PC-9 (cell line): Measurements from ENCODE around the gene NAA40. TPM values are rescaled to one million over a fixed set of nuclear protein-coding genes. Genes with fewer than 3 reads are reported as not detected.
A peak's percentile ranks its signal among the peaks of the same experiment; 100 is the strongest.

Experiments
- BruUV-seq: library from RNA; stranded (reverse); fragments of 400-500 nt; replicated peaks from 2 replicates; lab custom pipeline; 2021; lab: Mats Ljungman, UMichigan
- CTCF ChIA-PET: fragments of 300-600 bp; sonication (Branson Sonifier 250); formaldehyde crosslinking; loops from one replicate; lab custom pipeline; 2022; ENCODE audit warnings: antibody characterized with exemption; lab: Charles Lee
- POLR2A ChIA-PET: fragments of 300-600 bp; sonication (Branson Sonifier 250); formaldehyde crosslinking; loops from one replicate; lab custom pipeline; 2022; ENCODE audit warnings: antibody characterized with exemption; ENCODE audit not compliant: unreplicated experiment; lab: Charles Lee
- DNase-seq, 2 experiments: peaks; one replicate each; pipeline versions ENCODE4 v3.0.0 to v3.0.0-alpha.2; 2015 to 2022; ENCODE audit warnings: mixed read lengths in 1 of 2
- H2AFZ ChIP-seq: fragments of 200-600 bp; sonication (generic); 2 replicates; pipeline ENCODE4 v1.8.1; 2017; ENCODE audit warnings: antibody characterized with exemption
- H3F3A ChIP-seq: fragments of 200-600 bp; sonication (generic); 2 replicates; pipeline ENCODE4 v1.8.1; 2017; ENCODE audit warnings: antibody characterized with exemption, mild to moderate bottlenecking, low read depth; ENCODE audit not compliant: insufficient read depth
- H3K27ac ChIP-seq: fragments of 200-600 bp; sonication (generic); 2 replicates; pipeline ENCODE4 v1.6.1; 2016; ENCODE audit warnings: mixed run types
- H3K27me3 ChIP-seq: fragments of 200-600 bp; sonication (generic); 2 replicates; pipeline ENCODE4 v1.6.1; 2016; ENCODE audit warnings: low read depth, mixed run types; ENCODE audit not compliant: insufficient read depth
- H3K36me3 ChIP-seq: fragments of 200-600 bp; sonication (generic); 2 replicates; pipeline ENCODE4 v1.6.1; 2016; ENCODE audit warnings: low read depth, mixed run types
- H3K4me1 ChIP-seq: fragments of 200-600 bp; sonication (generic); replicated peaks from 2 replicates; pipeline ENCODE4 v1.6.1; 2016; ENCODE audit warnings: mixed run types; ENCODE audit not compliant: insufficient read depth
- H3K4me2 ChIP-seq: fragments of 200-600 bp; sonication (generic); 2 replicates; pipeline ENCODE4 v1.6.1; 2017; ENCODE audit warnings: mixed run types
- H3K4me3 ChIP-seq: fragments of 200-600 bp; sonication (generic); 2 replicates; pipeline ENCODE4 v1.6.1; 2016; ENCODE audit warnings: mixed run types
- H3K79me2 ChIP-seq: fragments of 200-600 bp; sonication (generic); 2 replicates; pipeline ENCODE4 v1.6.1; 2017; ENCODE audit warnings: low read depth, mixed run types
- H3K9me2 ChIP-seq: fragments of 200-600 bp; sonication (generic); 2 replicates; pipeline ENCODE4 v1.8.1; 2017; ENCODE audit warnings: mild to moderate bottlenecking; ENCODE audit not compliant: insufficient read depth
- H3K9me3 ChIP-seq: fragments of 200-600 bp; sonication (generic); 2 replicates; pipeline ENCODE4 v1.8.1; 2016; ENCODE audit warnings: low read depth; ENCODE audit not compliant: insufficient read depth
- H4K20me1 ChIP-seq: fragments of 200-600 bp; sonication (generic); 2 replicates; pipeline ENCODE4 v1.8.1; 2017; ENCODE audit not compliant: insufficient read depth
- CTCF ChIP-seq: fragments of 200-600 bp; sonication (generic); conservative IDR thresholded peaks from 2 replicates; pipeline ENCODE4 v1.6.1; 2017; ENCODE audit warnings: mixed run types, antibody characterized with exemption, mild to moderate bottlenecking, moderate library complexity
- EZH2 ChIP-seq: fragments of 200-600 bp; sonication (generic); IDR thresholded peaks from 2 replicates; pipeline ENCODE4 v1.8.0; 2017; ENCODE audit warnings: antibody characterized with exemption, low read depth
- intact Hi-C: fragments of 100-400 bp; cut with micrococcal nuclease; formaldehyde crosslinking; loops from one replicate; pipeline ENCODE4 v1.10.0; 2022; ENCODE audit not compliant: unreplicated experiment
- total RNA-seq: library from RNA; stranded (reverse); gene quantifications from 2 replicates; pipeline ENCODE4 v1.2.3, GENCODE V29; 2021

Gene NAA40
- total RNA-seq, 1 experiment from 2014 or later = 47.4 TPM

DNA sequence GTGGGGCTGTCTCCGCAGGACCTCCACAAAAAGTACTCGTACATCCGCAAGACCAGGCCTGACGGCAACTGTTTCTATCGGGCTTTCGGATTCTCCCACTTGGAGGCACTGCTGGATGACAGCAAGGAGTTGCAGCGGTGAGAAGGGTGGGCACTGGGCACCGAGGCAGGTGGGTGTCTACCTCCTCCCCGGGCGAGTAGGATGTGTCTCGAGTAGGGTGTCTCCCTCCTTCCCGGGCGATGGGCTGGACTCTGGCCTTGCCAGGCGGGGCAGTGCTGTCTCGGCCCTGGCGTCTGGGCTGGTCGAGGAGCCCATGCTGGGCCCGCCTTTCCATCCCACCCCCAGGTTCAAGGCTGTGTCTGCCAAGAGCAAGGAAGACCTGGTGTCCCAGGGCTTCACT is 57.7 kb downstream of the NAA40 start:
- ChIA-PET CTCF (no interaction called here), POLR2A (no interaction called here)
- no peaks in the 10 kb centered on the region for H3K9me3 ChIP-seq
- no peak for DNase-seq
- H3K4me2 ChIP-seq = no peak overlapping the region
- peaks cover 71% of the 10 kb centered on the region for H4K20me1 ChIP-seq
- no peak overlapping the region for H3K4me3 ChIP-seq
- H3K4me1 ChIP-seq = no peaks in the 10 kb centered on the region
- peaks cover 9% of the 10 kb centered on the region; the same call in 1 of the 2 replicates for H3K36me3 ChIP-seq
- intact Hi-C loops = no loop called here
- H3K27ac ChIP-seq = no peak overlapping the region
- H3K9me2 ChIP-seq = no peaks in the 10 kb centered on the region
- TF ChIP-seq CTCF = no peak
- TF ChIP-seq EZH2 = no peak
- H3K27me3 ChIP-seq = no peaks in the 10 kb centered on the region
- no peak overlapping the region for H2AFZ ChIP-seq
- peaks cover 19% of the 10 kb centered on the region; the same call in 1 of the 2 replicates for H3F3A ChIP-seq
- no peaks in the 10 kb centered on the region; the same call in 1 of the 2 replicates for H3K79me2 ChIP-seq
- BruUV-seq = no TSS peak

- BruUV-seq = TSS peak; percentile 40
- peaks cover 9% of the 10 kb centered on the region; the same call in 1 of the 2 replicates for H3K36me3 ChIP-seq
- H3K9me3 ChIP-seq = no peaks in the 10 kb centered on the region
- POLR2A ChIA-PET = interaction anchor here (0.6 kb wide), 1 partner anchor 9 kb away, joined by 4 read pairs; no protein-coding TSS in a partner anchor
- H3K4me1 ChIP-seq = no peaks in the 10 kb centered on the region
- H3K79me2 ChIP-seq = no peaks in the 10 kb centered on the region
- no peaks in the 10 kb centered on the region for H3K9me2 ChIP-seq
- no peak overlapping the region for H3K4me2 ChIP-seq
- no peak for TF ChIP-seq EZH2
- no peak for TF ChIP-seq CTCF
- H3K27me3 ChIP-seq = no peaks in the 10 kb centered on the region
- H4K20me1 ChIP-seq = peaks cover 78% of the 10 kb centered on the region
- no peak overlapping the region for H3K27ac ChIP-seq
- intact Hi-C loops = no loop called here
- H3K4me3 ChIP-seq = no peak overlapping the region
- no peak overlapping the region for H2AFZ ChIP-seq
- no peak for DNase-seq
- H3F3A ChIP-seq = peaks cover 25% of the 10 kb centered on the region; the same call in 1 of the 2 replicates
- CTCF ChIA-PET = no interaction called here
Observed at GRCh38 chr11:63997104-63997700, 58.4 kb downstream of the NAA40 start.

DNA sequence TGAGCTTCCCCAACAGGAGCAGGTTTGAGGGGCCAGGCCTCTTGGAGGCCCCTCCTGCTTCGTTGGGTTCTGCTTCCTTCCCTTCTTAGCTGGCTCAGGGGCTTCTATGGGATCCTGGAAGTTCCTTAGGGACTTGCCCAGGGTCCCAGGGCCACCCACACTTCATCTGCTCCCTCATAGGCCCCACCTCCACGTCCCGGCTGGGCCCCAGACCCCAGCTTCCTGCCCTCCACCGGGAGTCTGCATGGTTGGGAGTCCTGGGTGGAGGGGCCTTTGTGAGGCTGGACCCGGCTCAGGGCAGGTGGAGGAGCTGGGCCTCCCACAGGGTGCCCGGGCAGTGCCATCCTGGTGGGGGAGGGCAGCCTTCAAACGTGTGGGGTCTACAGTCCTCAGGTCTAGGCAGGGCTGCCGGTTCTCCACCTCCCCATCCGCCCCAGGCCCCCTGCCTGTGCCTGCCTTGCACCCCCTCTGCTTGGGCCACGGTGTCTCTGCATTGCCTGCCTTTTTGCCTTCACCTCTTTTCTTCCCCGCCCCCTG is 59.1 kb downstream of the NAA40 start:
- no peak overlapping the region for H3K27ac ChIP-seq

More for the DNA sequence above, 59.1 kb downstream of the NAA40 start:
- Histone ChIP-seq H3K4me1 (no peaks in the 10 kb centered on the region), H3K27me3 (no peaks in the 10 kb centered on the region), H3K4me2 (no peak overlapping the region), H3K36me3 (peaks cover 9% of the 10 kb centered on the region; the same call in 1 of the 2 replicates), H3K9me3 (no peaks in the 10 kb centered on the region), H3K9me2 (no peaks in the 10 kb centered on the region), H3F3A (peaks cover 27% of the 10 kb centered on the region; the same call in 1 of the 2 replicates), H2AFZ (no peak overlapping the region), H4K20me1 (peaks cover 82% of the 10 kb centered on the region), H3K79me2 (no peaks in the 10 kb centered on the region), H3K4me3 (no peak overlapping the region)
- no TSS peak for BruUV-seq
- intact Hi-C loops = no loop called here
- POLR2A ChIA-PET = interaction anchor here (0.6 kb wide), 1 partner anchor 8 kb away, joined by 4 read pairs; no protein-coding TSS in a partner anchor
- no peak for DNase-seq
- CTCF ChIA-PET = no interaction called here
- TF ChIP-seq CTCF = no peak
- no peak for TF ChIP-seq EZH2
